LNCaP clone FGC (cell line): ENCODE measurements around the gene EXOC6B.

Source experiments
- DNase-seq: peaks from one replicate; pipeline ENCODE4 v3.0.0-alpha.2; 2011; ENCODE audit warnings: low read depth
- H3K4me3 ChIP-seq: 2 replicates; pipeline ENCODE4 v1.5.1; 2011; ENCODE audit warnings: mild to moderate bottlenecking, low read depth, low read length, control low read depth
- CTCF ChIP-seq: IDR thresholded peaks from 2 replicates; pipeline ENCODE4 v1.5.1; 2012; ENCODE audit warnings: mild to moderate bottlenecking; ENCODE audit not compliant: control insufficient read depth, insufficient read depth; ENCODE audit errors: extremely low read depth

The EXOC6B gene

GRCh38 chr2:72204786-72205503 is 620.9 kb downstream of the EXOC6B start:
- DNase-seq = no peak
- no peak overlapping the region for H3K4me3 ChIP-seq
- TF ChIP-seq CTCF = no peak

DNA sequence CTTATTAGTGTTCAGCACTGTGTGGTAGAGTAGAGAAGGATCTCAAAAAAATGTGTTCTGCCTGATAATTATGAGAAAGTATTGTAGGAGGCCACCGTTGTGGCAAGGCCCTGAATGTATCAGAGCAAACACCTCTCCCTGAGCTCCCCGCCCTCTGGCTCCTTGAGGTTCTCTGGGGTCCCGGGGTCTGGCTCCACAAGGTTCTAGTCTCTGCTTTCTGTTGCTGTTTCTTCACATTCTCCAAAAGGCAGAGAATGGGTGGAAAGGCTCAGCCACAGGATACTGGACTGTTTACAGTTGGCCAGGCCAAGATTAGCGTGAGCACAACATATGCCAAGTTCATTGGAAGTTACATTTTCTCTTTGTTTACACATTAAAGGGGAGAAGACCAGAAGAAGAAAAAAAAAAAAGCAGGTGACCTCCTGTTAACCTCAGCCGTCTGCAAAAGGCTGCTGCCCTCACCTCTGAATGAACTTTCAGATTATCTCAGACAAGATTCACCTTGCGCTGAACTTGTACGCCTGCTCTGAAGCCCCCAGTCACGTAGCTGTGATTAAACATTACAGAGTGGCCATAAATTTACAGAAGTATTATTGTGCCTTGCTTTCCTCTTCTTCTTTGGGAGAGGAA is 621.6 kb downstream of the EXOC6B start:
- no peak for DNase-seq
- H3K4me3 ChIP-seq = no peak overlapping the region
- TF ChIP-seq CTCF = no peak

DNA sequence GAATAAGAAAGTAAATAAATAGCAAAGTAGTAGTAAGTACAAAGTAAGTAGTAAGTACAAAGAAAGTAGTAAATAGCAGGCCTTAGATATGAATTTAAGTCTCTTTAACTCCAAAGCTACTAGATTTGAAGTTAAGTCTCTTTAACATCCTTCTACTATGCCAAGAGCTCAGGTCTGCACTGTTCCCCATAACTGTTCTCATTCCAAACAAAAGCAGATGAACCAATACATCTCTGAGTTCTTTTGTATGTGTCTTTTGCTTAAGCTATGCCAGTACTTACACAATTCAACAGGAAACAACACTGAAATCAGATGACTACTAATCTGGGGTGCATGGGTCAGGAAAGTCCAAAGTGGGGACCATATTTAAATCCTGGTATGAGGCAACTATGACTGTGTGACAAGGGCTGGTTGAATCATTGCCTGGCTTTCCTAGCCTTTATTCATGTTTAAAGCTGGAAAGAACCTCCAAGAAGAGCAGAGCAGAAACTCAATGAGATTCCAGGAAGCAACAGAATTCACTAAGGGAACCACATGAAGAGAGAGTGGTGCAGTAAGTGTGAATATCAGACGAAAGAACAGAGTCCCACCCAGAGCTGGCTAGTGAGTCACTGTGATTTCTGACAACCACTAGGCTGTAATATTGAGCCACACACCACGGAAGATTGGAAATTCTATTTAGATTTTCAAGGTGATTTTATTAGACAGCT is 627.1 kb downstream of the EXOC6B start:
- no peak for TF ChIP-seq CTCF
- no peak overlapping the region for H3K4me3 ChIP-seq
- DNase-seq = no peak

GRCh38 chr2:72193723-72194122 is 632.1 kb downstream of the EXOC6B start:
- no peak for TF ChIP-seq CTCF
- no peak for DNase-seq
- no peak overlapping the region for H3K4me3 ChIP-seq

GRCh38 chr2:72191441-72191840 is 634.4 kb downstream of the EXOC6B start:
- no peak for DNase-seq
- no peak overlapping the region for H3K4me3 ChIP-seq
- no peak for TF ChIP-seq CTCF

- no peak overlapping the region for H3K4me3 ChIP-seq
- no peak for DNase-seq
- no peak for TF ChIP-seq CTCF
Measured at GRCh38 chr2:72185206-72185605, 640.6 kb downstream of the EXOC6B start.
